ENCODE measurements around the gene DPYSL5.
A peak's percentile ranks its signal among the peaks of the same experiment; 100 is the strongest.

DPYSL5 gene

GRCh38 chr2:26932974-26933373 is 85.0 kb downstream of the DPYSL5 start:
- DNase-seq (ENCODE audit: low read depth) = no peak

DNA sequence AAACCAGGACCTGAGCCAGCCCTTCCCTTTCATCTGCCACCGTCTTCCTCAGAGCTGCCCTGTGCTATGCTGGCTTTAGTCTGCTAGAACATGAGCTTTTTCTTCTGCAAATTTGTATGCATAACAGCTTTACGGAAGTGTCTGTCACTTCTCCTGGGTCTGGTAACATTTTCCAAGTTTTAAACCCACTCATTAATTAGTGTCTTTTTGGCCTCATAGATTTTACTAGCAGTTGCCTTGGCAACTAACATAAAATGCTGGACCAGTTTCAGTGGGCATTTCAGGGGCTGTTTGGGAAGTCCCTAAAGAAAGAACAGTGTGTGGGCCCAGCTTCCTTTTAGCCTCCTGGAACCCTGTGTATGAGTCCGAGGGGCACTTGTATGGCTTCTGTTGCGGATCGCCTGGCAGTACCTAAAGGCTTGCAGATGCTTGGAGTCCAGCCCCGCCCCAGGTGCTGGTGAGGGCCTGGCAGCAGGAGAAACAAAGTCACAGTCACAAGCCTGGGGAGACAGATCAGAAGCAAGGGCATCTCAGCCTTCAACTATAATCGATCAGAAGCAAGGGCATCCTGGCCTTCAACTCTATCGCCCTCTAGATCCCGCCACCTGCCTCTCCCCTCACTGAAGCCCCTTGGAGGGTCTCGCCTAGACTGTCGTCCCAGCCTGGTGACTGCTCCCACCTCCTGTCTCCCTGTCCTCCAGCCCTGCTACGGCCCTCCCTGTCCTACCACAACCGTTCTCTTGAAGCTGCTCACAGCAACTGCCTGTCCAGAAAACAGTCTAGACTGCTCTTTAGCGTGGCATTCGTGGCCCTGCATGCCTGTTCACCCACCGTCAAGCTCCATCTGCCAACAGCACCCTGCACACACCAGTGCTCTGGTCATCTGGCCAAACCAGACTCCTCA is 85.8 kb downstream of the DPYSL5 start:
- no peak for DNase-seq (ENCODE audit: low read depth)

DNA sequence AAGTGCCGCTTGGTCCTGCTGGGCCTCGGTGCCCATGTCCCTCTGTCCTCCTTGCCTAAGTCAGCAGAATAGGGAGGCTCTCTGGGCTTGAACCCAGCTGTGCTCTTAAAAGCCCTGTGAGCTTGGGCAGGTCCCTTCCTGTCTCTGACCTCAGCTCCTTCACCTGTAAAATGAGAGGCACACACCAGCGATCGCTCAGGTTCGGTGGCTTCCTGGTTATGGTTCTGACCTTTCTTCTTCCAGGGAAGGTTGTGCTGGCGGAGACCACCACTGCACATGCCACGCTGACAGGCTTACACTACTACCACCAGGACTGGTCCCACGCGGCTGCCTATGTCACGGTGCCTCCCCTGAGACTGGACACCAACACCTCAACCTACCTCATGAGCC is 86.4 kb downstream of the DPYSL5 start:
- no peak for DNase-seq (ENCODE audit: low read depth)

GRCh38 chr2:26934985-26935384 is 87.1 kb downstream of the DPYSL5 start:
- no peak for DNase-seq (ENCODE audit: low read depth)

DNA sequence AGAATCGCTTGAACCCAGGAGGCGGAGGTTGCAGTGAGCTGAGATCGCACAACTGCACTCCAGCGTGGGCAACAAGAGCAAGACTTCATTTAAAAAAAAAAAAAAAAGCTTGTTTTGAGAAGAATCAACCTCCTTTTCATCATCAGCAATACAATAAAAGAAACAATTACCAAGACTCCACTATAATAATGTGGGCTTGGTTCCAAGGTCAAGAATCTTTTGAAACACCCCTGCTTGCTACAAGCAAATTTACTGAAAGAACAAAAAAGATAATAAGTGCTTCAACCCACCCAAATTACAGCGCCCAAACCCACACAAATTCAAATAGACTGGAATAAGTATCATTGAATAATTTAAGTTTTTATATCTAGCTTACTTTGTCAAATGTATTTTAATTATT is 88.9 kb downstream of the DPYSL5 start:
- DNase-seq (ENCODE audit: low read depth) = no peak

- DNase-seq (ENCODE audit: low read depth) = no peak
Observed at GRCh38 chr2:26938399-26939118, 90.6 kb downstream of the DPYSL5 start.

DNA sequence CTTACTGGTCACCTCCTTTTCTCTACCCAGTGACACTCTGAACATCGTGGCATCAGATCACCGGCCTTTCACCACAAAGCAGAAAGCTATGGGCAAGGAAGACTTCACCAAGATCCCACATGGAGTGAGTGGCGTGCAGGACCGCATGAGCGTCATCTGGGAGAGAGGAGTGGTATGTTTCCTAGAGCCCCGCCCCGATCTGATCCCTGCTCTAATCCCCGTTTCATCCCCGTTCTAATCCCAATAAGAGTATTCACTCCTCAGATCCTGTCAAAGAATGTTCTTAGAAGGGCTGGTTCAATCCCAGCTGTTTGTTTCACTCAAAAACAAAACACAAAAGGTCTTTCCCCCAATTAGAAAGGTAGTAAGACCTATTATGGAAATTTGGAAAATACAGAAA is 92.1 kb downstream of the DPYSL5 start:
- DNase-seq (ENCODE audit: low read depth) = no peak

DNA sequence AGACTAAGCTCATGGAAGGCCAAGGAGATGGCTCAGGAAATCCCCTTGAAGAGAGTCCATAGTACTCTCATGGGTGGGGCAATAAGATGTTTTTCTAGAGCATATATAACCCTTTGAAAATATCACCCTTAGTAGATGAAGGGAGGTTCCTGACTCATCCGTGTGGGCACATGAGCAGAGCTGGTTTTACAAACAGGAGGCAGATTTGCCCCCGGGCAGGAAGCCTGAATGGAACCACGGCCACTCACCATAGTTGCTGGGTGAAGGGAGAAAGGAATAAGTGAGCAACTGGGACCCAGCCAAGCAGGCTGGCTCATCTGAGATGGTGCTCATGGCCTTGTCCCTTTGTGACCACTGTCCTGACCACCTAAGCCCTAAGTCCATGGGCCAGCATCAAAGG is 93.6 kb downstream of the DPYSL5 start:
- DNase-seq (ENCODE audit: low read depth) = no peak

DNA sequence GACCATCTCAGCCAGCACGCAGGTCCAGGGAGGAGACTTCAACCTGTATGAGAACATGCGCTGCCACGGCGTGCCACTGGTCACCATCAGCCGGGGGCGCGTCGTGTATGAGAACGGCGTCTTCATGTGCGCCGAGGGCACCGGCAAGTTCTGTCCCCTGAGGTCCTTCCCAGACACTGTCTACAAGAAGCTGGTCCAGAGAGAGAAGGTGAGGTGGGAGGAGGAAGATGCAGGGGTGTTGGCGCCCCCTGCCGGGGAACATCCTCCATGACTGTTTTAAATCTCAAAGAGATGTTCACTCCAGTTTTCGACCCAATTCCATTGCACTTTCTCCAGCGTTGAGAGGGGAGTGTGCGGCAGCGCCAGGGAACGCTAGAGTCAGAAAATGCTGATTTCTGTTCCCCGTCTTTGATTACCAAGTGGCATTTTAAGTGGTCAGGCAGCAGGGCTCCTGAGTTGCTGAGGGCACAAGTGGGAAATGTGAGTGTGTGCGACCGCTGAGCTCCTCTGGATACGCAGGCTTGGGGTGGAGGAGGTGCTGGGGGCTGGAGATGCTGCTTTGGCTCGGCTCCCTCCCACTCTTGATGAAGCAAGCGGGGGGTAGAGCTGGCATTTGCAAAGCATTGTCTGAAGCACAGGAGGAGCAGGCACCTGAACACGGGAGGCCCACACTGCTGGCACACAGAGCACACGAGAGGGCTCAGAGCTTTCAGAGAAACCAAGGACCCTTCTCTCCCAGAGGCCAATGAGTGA is 94.8 kb downstream of the DPYSL5 start:
- DNase-seq (ENCODE audit: low read depth) = peak; percentile 9

DNA sequence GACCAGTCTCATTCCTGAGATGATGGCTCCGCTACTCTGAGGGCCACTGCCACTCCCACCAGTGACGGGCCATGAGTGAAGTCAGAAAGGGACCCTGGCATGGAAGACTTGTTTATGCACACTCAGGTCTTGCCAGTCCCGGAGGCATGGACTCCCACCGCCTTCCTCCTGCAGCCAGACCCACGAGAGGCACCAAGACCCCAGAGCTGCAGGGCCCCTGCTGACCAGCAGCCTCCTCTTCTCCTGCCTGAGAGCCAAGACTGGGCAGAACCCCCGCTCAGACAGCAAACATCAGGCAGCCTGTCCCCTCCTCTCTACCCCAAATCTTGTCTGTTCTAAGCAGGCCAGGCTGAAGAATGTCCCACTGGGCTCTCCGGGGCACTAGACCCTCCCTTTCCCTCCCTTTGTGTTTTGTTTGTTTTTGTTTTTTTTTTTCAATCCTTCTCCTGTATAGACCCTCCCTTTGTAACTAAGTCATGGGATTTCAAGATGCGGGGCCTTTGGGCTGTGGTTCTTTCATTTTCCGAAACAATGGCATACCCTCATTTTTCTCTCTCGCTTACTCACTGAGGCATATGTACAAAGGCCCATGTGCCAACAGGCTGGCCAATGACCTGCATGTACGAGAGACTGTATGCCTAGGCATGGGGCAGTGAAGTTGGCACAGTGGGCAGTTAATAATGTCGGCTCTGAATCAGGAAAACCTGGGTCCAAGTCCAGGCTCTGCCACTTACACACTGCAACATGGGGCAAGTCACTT is 98.2 kb downstream of the DPYSL5 start:
- no peak for DNase-seq (ENCODE audit: low read depth)

DNA sequence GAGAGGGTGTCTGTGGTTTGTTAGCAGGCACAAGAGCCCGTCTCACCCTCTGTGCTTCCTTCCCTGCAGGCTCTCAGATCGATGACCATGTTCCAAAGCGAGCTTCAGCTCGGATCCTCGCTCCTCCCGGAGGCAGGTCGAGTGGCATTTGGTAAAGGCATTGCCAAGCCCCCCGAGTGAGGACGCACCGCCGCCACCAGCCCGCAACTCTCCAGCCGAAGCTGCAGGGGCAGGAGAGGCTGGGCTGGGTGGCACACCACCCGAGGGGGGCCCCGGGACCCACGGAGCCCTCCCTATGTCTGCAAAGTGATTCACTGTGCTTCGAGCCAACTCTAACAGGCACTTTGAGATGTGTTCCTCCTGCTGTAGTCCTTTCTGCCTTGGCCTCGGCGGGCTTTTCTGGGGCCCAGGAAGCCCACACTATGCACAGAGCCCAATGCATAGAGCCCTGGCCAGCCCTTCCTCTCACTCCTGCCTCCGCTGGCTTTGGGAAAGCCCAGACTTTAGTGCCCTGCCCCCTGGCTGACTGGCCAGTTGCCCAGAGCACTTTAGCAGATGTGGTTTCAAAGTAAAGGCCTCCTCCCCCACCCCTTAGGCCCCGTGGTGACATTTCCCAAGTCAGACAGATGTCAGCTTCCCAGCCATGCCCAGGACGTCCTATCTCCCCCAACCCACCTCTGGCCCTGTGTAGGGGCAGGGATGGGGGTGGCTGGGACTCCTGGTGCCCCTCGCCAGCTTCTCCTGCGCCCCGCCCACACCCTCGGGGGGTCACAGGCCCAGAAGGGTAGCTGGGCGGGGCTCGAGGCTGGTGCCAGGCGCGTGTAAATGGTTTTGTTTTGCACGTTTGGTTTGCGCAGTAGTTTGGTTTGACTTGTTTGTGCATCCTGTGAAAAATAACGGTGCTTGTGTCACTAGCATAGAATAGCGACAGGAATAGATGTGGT is 99.2 kb downstream of the DPYSL5 start:
- peak; percentile 15 for DNase-seq (ENCODE audit: low read depth)

DNA sequence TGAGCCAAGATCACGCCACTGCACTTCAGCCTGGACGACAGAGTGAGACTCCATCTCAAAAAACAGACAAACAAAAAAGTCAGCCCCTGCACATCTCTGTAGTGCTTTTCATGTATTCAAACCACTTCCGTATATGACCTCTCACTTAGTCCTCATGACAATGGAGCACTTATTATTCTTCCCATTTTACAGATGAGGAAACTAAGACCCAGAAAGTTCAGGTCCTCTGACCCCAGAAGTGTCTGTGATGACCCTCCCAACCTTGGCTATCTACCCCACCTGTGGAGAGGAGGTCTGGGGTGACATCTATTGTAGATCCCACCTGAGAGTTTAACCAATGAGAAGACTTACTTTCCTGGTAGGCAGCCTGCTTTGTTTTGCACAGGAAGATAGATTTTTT is 100.9 kb downstream of the DPYSL5 start:
- DNase-seq (ENCODE audit: low read depth) = no peak

GRCh38 chr2:26950246-26950645 is 102.3 kb downstream of the DPYSL5 start:
- no peak for DNase-seq (ENCODE audit: low read depth)

DNA sequence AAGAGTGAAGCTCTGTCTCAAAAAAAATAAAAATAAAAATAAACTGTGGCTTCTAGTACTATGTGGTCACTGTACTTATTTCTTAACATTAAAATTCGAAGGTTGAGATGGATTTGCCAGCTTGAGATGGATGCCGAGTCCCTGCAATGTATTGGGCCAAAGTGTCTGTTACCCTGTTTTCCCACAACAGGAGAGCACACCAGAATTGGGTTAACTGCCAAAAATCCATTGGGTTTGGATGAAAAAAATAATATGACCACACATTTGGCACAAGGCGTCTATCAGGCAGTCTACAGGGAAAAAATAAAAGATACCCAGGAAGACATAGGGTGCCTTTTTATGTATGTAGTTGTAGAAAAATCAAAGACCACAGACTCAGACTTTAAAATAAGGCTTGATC is 103.3 kb downstream of the DPYSL5 start:
- DNase-seq (ENCODE audit: low read depth) = no peak

DNA sequence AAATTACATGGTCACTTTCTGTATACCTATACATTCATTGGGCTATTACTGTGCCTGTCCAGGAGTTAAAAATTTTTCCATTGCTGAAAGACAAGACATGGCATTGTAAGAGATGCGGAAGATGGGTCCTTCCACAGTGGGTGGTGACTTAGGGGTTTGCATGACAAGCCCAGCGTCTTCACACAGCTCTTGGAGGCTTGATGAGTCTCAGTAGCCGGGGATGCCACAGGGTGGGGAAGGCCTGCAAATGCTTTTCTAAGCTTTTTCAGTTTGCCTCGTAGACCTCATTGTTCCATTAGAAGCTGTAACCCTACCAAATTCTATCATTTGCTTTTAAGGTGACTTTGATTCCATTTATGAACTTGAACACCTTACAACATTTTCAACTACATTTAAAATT is 104.4 kb downstream of the DPYSL5 start:
- DNase-seq (ENCODE audit: low read depth) = no peak

- DNase-seq (ENCODE audit: low read depth) = no peak
Observed at GRCh38 chr2:26954135-26954534, 106.2 kb downstream of the DPYSL5 start.

DNA sequence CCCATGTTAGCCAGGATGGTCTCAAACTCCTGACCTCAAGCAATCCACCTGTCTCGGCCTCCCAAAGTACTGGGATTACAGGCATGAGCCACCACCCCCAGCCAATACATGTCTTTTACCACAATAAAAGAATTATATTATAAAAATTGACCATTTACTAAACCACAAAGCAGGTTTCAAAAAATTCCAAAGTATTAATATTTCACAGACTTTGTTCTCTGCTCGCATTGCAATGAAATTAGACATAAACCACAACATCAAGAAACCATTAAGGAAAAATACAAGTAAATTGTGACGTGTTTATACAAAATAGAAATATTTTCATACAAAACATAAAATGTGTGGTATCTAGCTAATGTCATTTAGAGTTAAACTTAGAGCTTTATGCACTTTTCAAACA is 109.1 kb downstream of the DPYSL5 start:
- DNase-seq (ENCODE audit: low read depth) = no peak

GRCh38 chr2:26957534-26957933 is 109.6 kb downstream of the DPYSL5 start:
- no peak for DNase-seq (ENCODE audit: low read depth)

- DNase-seq (ENCODE audit: low read depth) = no peak
Observed at GRCh38 chr2:26959331-26959730, 111.4 kb downstream of the DPYSL5 start.

DNA sequence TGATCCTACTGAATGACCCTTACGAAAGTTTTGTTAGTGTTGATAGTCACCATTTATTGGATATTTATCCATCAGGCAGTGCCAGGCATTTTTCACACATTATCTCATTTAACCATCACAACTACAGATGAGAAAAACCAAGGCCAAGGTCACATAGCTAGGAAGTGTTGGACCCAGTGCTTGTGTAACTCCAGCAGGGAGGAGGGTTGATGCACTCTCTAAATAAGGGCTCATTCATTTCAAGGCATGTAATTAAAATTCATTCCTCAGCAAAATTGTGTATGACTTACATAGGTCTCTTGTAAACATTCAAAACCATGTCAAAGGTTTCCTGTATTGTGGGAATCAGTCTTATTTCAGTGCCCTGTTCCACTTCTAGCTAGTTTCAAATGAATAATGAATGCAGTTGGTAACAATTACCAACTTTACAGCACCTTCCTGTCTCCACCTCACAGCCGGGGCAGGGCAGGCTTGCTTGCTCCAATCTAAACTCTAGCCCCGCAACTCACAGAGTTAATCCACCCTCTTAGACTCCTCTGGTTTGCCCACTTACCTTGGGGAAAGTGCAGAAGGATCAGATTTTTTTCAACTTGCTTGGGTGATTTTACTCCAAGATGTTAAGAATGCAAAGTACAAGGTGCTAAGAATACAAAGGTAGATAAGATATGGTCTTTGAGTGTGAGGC is 116.7 kb downstream of the DPYSL5 start:
- DNase-seq (ENCODE audit: low read depth) = no peak

All from stromal cell of bone marrow (primary cell).